CD1c-positive myeloid dendritic cell (primary cell): ENCODE measurements around the gene CYYR1.
A peak's percentile ranks its signal among the peaks of the same experiment; 100 is the strongest.

ENCODE experiments used
- DNase-seq: peaks from one replicate; pipeline ENCODE4 v3.0.0-alpha.2; 2016; ENCODE audit errors: extremely low spot score

CYYR1 gene

GRCh38 chr21:26572702-26573381, at the start of gene CYYR1:
TSS of gene CYYR1 (minus strand) at chr21:26573286. CDS start at chr21:26572940, 346 bp downstream.
- DNase-seq = peak; percentile 6

GRCh38 chr21:26617176-26617575, 44.1 kb upstream of the CYYR1 start:
- DNase-seq = no peak

GRCh38 chr21:26614251-26614650, 41.2 kb upstream of the CYYR1 start:
- DNase-seq = no peak

DNA sequence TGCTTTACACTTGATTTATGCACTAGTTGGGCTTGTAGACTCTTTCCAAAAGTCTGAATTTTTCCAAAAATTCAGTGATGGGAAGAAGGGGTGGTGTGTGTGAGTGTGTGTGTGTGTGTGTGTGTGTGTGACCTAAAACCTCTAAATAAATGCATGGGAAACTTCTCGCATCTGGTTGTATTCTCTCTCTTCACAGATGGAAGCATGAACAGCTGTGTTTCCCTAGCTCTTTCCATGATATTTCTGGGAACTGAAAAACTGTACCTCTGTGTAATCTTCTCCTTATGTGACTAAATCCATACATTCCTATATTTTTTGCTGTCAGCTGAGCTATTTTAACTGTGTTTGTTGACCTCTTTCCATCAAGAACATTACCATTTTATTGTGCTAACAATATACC, 26.2 kb upstream of the CYYR1 start:
- no peak for DNase-seq

DNA sequence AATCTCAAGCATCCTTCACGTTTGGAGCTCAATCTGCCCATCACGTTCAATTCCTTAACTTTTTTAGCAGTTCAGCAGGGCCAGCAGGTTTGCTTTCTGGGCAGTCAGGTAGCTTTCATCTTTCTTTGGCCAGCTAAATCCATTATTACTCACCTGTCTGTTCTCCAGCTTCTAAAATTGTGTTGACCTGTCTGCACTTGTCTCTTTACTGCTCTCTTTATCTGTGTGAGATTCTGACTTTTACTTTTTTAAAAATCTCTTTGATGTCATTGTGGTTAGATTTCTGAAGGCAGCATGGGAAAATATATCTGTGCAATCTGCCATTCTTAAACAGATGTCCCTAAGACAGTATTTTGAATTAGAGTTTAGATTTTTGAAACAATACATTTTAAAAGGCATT, 24.9 kb upstream of the CYYR1 start:
- no peak for DNase-seq

- no peak for DNase-seq
Measured at GRCh38 chr21:26597031-26597430, 23.9 kb upstream of the CYYR1 start.

DNA sequence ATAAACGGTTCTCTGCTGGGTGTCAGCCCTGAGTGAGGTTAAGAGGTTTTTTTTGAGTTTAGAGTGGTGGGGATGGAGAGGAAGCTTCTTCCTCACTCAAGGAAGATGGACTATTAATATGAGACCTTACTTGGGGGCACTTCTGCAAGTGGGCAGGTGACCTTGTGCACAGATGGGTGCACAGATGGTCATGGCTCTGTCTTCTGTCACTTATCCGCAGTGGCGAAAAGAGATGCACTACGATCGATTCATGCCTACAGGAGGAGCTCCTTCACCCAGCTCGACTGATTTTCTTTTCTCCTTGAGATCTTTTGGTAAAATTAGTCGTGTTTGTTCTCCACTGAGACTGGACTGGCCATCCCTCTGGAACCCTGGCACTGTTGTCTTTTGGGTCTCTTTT, 22.9 kb upstream of the CYYR1 start:
- no peak for DNase-seq

GRCh38 chr21:26593800-26594199, 20.7 kb upstream of the CYYR1 start:
- no peak for DNase-seq

GRCh38 chr21:26591543-26591942, 18.5 kb upstream of the CYYR1 start:
- DNase-seq = no peak

DNA sequence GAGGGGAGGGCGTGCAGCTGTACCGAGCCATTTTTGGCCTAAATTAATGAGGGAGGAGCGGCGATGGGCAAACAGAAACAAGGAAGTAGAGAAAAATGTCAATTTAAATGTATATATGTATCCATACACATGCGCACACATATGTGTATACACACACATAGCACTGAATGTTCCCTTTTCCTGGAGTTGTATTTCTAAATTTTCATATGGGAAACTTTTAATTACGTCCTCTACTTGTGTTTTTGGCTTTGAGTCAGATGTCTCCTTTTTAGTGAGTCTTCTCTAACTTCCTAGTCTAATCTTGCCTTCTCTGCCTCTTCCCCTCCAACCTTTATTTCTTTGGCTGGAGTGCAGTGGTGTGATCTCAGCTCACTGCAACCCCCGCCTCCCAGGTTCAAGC, 15.4 kb upstream of the CYYR1 start:
- no peak for DNase-seq

GRCh38 chr21:26587736-26588201, 14.7 kb upstream of the CYYR1 start:
- peak; percentile 6 for DNase-seq

DNA sequence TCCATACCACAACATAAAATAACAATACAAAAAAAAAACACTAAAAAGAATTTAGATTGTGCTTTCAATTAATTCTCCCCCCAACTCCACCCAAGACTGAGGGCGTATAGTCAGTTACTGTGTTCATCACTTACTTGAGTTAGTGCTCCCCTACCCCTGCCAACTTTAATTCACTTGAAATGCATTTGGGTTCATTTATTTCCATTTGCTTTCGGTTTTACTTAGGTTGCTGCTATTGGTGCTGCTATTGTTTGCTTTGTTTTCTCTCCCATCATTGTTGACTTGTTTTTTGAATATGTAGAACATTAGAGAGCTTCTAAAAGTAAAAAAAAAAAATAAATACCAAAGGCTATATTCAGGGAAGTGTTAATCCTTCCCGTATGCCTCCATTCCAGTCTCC, 10.7 kb upstream of the CYYR1 start:
- DNase-seq = no peak

GRCh38 chr21:26581818-26582217, 8.7 kb upstream of the CYYR1 start:
- DNase-seq = no peak

DNA sequence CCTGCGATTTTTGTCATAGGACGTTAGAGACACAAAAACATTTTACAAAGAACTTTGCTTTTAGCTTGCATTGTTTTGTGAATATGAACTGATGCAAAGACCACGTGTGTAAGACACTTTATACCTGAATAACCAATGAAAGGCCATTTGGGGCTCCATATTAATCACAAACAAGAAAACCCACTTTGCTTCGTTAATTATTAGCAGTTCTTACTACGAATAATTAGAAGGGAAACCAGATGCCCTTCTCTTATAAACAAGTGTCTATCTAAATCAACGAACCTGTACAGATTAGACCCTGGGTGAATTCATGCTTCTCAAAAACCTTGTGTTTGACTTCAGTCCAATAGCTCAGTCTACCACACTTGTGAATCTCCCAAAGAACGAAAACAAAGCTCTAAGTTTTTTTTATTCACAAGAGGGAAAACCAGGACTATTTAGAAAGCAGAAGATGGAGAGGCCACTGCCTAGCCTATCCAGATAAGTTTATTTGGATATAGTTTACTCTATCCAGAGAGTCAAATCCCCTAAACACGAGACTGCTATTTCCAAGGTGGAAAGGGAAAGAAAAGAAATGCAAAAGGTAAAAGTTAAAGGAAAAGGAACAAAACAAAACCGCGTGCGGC, 897 bp downstream of the CYYR1 start:
- DNase-seq = no peak

DNA sequence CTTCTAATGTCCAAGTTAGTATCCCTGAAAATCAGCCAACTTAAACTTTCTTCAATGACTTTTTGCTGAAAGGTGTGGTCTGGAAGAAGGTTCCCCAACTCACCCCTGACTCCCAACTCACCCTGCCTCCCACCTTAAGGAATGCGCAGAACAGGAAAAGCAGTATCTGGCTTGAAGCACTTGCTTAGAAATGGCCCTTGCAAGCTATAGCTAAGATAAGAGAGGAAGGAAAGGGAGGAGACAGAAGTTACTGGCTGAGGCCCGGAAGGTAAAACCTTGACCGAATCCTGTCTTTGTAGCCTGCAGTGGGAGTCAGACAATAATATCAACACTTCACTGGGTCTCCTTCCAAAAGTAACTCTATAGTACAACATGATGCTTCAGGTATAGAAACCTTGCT, 2.9 kb downstream of the CYYR1 start:
- DNase-seq = no peak

- no peak for DNase-seq
Measured at GRCh38 chr21:26565546-26565945, 7.5 kb downstream of the CYYR1 start.

GRCh38 chr21:26565111-26565510, 8.0 kb downstream of the CYYR1 start:
- peak; percentile 73 for DNase-seq

- DNase-seq = peak; percentile 33
Measured at GRCh38 chr21:26563856-26564503, 9.1 kb downstream of the CYYR1 start.

GRCh38 chr21:26560612-26561011, 12.5 kb downstream of the CYYR1 start:
- DNase-seq = no peak

DNA sequence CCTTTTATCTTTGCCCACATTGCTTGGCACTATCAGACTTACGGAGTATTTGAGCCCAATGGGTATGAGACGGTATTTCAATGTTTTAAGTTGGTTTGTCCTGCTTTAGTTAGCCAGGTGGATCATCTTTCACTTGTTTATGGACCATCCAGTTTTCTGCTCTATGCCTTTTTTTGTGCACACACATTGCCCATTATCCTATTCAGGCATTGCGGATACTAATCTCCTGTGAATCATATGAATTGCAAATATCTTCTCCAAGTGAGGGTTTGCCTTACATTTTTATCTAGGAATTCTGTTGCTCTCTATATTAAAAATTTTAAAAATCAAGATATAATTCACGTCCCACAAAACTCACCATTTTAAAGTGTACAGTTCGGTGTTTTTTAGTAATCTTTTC, 14.0 kb downstream of the CYYR1 start:
- DNase-seq = no peak

DNA sequence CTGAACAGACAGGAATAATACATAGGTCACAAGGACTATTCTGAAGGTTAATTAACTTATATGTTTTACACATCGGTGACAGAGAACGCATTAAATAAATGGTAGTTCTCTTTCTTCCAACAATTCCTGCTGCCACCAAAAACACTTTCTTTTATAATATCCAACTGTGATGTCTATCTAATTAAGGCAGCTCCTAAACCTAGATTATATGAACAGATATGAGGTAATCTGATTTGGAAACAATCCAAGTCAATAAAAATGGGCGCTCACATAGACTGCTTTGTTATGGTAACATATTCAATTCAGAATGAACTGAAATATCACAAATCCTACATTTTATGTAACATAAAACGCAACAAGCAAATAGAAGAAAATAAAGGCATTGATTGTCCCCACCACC, 16.0 kb downstream of the CYYR1 start:
- DNase-seq = no peak

DNA sequence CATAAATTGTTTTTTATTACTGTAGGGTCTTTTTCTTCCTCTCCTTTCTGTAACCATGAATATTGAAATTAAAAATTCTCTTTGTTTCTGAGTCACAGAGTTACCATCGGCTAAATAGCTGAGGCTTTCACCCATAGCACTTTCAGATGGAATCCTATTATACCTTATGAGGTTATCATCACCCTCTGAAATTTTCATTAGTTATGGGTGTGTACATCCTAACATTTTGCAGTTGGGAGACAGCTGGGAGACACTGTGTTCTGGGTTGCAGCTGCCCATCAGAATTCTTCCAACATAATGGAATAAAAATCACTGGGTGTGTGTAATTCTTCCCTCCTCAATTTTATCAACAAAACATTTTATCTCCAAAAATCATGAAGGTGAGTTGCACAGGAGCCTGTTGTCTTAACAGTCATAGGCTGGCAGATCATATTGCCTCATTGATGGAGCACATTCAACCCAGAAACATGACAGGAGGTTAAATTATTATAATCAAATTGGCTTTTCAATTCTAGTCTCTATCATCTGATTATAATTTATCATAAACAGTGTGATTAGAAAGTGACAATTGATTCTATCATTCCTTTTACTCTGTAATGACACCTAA, 17.4 kb downstream of the CYYR1 start:
- no peak for DNase-seq

- no peak for DNase-seq
Measured at GRCh38 chr21:26554365-26554764, 18.7 kb downstream of the CYYR1 start.
